ENCODE results near the gene CAND2.
"Not testable (repeated sequence)": the region's sequence is repeated elsewhere in the genome, so short reads cannot be mapped to it uniquely, and the experiment has no call there.

The CAND2 gene

GRCh38 chr3:12875857-12876836, 79.7 kb downstream of the CAND2 start:
- DNase-seq (ENCODE audit: extremely low spot score), result peak; percentile 54
- ChIA-PET POLR2A (no interaction called here), CTCF (interaction anchor here (0.9 to 2.7 kb wide), 5 partner anchors 8 to 169 kb away, joined by 3 to 15 read pairs (median 8); no protein-coding TSS in a partner anchor)
- peak; percentile 40 for TF ChIP-seq CTCF (IDR thresholded peaks at IDR 0.05; ENCODE audit: control extremely low read depth, extremely low read depth, low read depth, missing control alignments)

GRCh38 chr3:12877040-12877439, 80.6 kb downstream of the CAND2 start:
- POLR2A ChIA-PET, result no interaction called here
- no peak for DNase-seq (ENCODE audit: extremely low spot score)
- no peak for TF ChIP-seq CTCF (IDR thresholded peaks at IDR 0.05; ENCODE audit: control extremely low read depth, extremely low read depth, low read depth, missing control alignments)
- CTCF ChIA-PET, result interaction anchor here (0.9 to 2.7 kb wide), 6 partner anchors 9 to 170 kb away, joined by 3 to 15 read pairs (median 6); no protein-coding TSS in a partner anchor

- no peak for DNase-seq (ENCODE audit: extremely low spot score)
- POLR2A ChIA-PET, result no interaction called here
These were observed 81.7 kb downstream of the CAND2 start for GRCh38 chr3:12878141-12878574.

GRCh38 chr3:12878758-12879157, 82.3 kb downstream of the CAND2 start:
- CTCF ChIA-PET, result interaction anchor here (1.0 to 2.4 kb wide), 4 partner anchors 9 to 19 kb away, joined by 3 to 14 read pairs (median 4); no protein-coding TSS in a partner anchor
- DNase-seq (ENCODE audit: extremely low spot score); POLR2A ChIA-PET: not testable (repeated sequence)

More at GRCh38 chr3:12878141-12878574, 81.7 kb downstream of the CAND2 start:
- no peak for TF ChIP-seq CTCF (IDR thresholded peaks at IDR 0.05; ENCODE audit: control extremely low read depth, extremely low read depth, low read depth, missing control alignments)
- CTCF ChIA-PET, result interaction anchor here (0.8 to 2.7 kb wide), 7 partner anchors 9 to 106 kb away, joined by 3 to 15 read pairs (median 6); partner anchors contain the start of gene RPL32

- TF ChIP-seq CTCF (IDR thresholded peaks at IDR 0.05; ENCODE audit: control extremely low read depth, extremely low read depth, low read depth, missing control alignments), result no peak
- CTCF ChIA-PET, result interaction anchor here (0.9 to 2.4 kb wide), 4 partner anchors 8 to 116 kb away, joined by 3 to 14 read pairs (median 4); no protein-coding TSS in a partner anchor
- no peak for DNase-seq (ENCODE audit: extremely low spot score)
- POLR2A ChIA-PET, result no interaction called here
These were observed 82.8 kb downstream of the CAND2 start for GRCh38 chr3:12879191-12879815.

GRCh38 chr3:12881858-12882257, 85.4 kb downstream of the CAND2 start:
- CTCF ChIA-PET, result interaction anchor here (1.9 kb wide), 1 partner anchor 10 kb away, joined by 14 read pairs; no protein-coding TSS in a partner anchor
- POLR2A ChIA-PET; DNase-seq (ENCODE audit: extremely low spot score): not testable (repeated sequence)
